Keratinocyte (primary cell): ENCODE measurements around the gene DENND6B. TPM values are rescaled to one million over a fixed set of nuclear protein-coding genes. Genes with fewer than 3 reads are reported as not detected.

Experiments
- DNase-seq: peaks from one replicate; pipeline ENCODE4 v3.0.0-alpha.2; 2011; ENCODE audit warnings: low read depth, missing footprints, low spot score
- FAIRE-seq: peaks from 2 replicates; lab custom pipeline; 2011; peaks lifted over from hg19 to GRCh38; lab: Jason Lieb, UNC
- H2AFZ ChIP-seq: 2 replicates; pipeline ENCODE4 v1.6.0; 2012; ENCODE audit warnings: low read length, control low read depth, inconsistent platforms; ENCODE audit not compliant: control insufficient read depth
- H3K27ac ChIP-seq: 2 replicates; pipeline ENCODE4 v1.5.1; 2011; ENCODE audit warnings: low read length; ENCODE audit not compliant: control insufficient read depth, insufficient read depth
- H3K27me3 ChIP-seq: 3 replicates; pipeline ENCODE4 v1.6.0; 2011; ENCODE audit warnings: low read length; ENCODE audit not compliant: control insufficient read depth, insufficient read depth; ENCODE audit errors: extremely low read depth
- H3K36me3 ChIP-seq, 2 experiments: 2 replicates in 1 of 2; 3 replicates in 1 of 2; pipeline ENCODE4 v1.5.1; 2011; ENCODE audit warnings: low read length in 2 of 2, mild to moderate bottlenecking in 1 of 2; ENCODE audit not compliant: control insufficient read depth in 2 of 2, insufficient read depth in 2 of 2; ENCODE audit errors: extremely low read depth in 1 of 2
- H3K4me1 ChIP-seq: 3 replicates; pipeline ENCODE4 v1.5.1; 2011; ENCODE audit warnings: low read length; ENCODE audit not compliant: control insufficient read depth, insufficient read depth; ENCODE audit errors: extremely low read depth
- H3K4me2 ChIP-seq: 3 replicates; pipeline ENCODE4 v1.6.0; 2011; ENCODE audit warnings: low read depth, low read length; ENCODE audit not compliant: control insufficient read depth, insufficient read depth; ENCODE audit errors: extremely low read depth
- H3K4me3 ChIP-seq, 3 experiments: fragments of 200-600 bp in 1 of 3; sonication (generic) in 1 of 3; 2 replicates in 2 of 3; 3 replicates in 1 of 3; pipeline ENCODE4 v1.5.1; 2011 to 2016; ENCODE audit warnings: low read length in 3 of 3, mild to moderate bottlenecking in 3 of 3, control low read depth in 2 of 3, inconsistent platforms in 1 of 3, low read depth in 1 of 3, mixed read lengths in 1 of 3, mixed run types in 1 of 3, moderate library complexity in 1 of 3; ENCODE audit not compliant: control insufficient read depth in 2 of 3, insufficient read depth in 2 of 3; ENCODE audit errors: extremely low read depth in 1 of 3
- H3K79me2 ChIP-seq: 2 replicates; pipeline ENCODE4 v1.6.0; 2012; ENCODE audit warnings: low read length; ENCODE audit not compliant: control insufficient read depth, insufficient read depth
- H3K9ac ChIP-seq: 3 replicates; pipeline ENCODE4 v1.6.0; 2011; ENCODE audit warnings: low read length; ENCODE audit not compliant: control insufficient read depth, insufficient read depth; ENCODE audit errors: extremely low read depth
- H3K9me1 ChIP-seq: 3 replicates; pipeline ENCODE4 v1.6.0; 2011; ENCODE audit warnings: low read length; ENCODE audit not compliant: control insufficient read depth, insufficient read depth; ENCODE audit errors: extremely low read depth
- H3K9me3 ChIP-seq: 2 replicates; pipeline ENCODE4 v1.5.1; 2012; ENCODE audit warnings: low read depth, low read length; ENCODE audit not compliant: control insufficient read depth
- H4K20me1 ChIP-seq: 3 replicates; pipeline ENCODE4 v1.6.0; 2011; ENCODE audit warnings: low read length; ENCODE audit not compliant: control insufficient read depth, insufficient read depth; ENCODE audit errors: extremely low read depth
- CTCF ChIP-seq, 3 experiments: IDR thresholded peaks in 1 of 3; conservative IDR thresholded peaks in 1 of 3; optimal IDR thresholded peaks in 1 of 3; 2 replicates in 2 of 3; 3 replicates in 1 of 3; pipeline versions ENCODE3 to v1.5.1; 2011; ENCODE audit warnings: low read length in 3 of 3, mild to moderate bottlenecking in 3 of 3, moderate library complexity in 2 of 3, control low read depth in 1 of 3, inconsistent platforms in 1 of 3; ENCODE audit not compliant: insufficient read depth in 2 of 3; ENCODE audit errors: extremely low read depth in 1 of 3
- EZH2 ChIP-seq: IDR thresholded peaks from one replicate; pipeline ENCODE4 v1.6.1; 2012; ENCODE audit warnings: inconsistent platforms, mild to moderate bottlenecking, low read length, moderate library complexity
- dilution Hi-C: fragments of 300-500 bp; cut with MboI; formaldehyde crosslinking; loops from one replicate; pipeline ENCODE4 v1.7.0; 2020; ENCODE audit warnings: low sequenced_read_pairs; ENCODE audit not compliant: extremely low pct_ligation_motif_present
- polyA plus RNA-seq, 5 experiments: library from polyadenylated mRNA; depleted of rRNA in 3 of 5; stranded (reverse) in 3 of 5; stranded (forward) in 1 of 5; unstranded in 1 of 5; fragments of >200 nt; gene quantifications; 1 replicate in 1 of 5; 2 replicates in 3 of 5; 3 replicates in 1 of 5; pipeline versions ENCODE4 v1.2.1 to v1.2.3, GENCODE V29; 2011 to 2012; ENCODE audit warnings: missing spikeins in 2 of 5, low read depth in 1 of 5, low replicate concordance in 1 of 5

Gene DENND6B
- polyA plus RNA-seq, 1 donor (not counting 4 experiments of a cell fraction or from before 2014, with no cell fraction given): 0.94 TPM

DNA sequence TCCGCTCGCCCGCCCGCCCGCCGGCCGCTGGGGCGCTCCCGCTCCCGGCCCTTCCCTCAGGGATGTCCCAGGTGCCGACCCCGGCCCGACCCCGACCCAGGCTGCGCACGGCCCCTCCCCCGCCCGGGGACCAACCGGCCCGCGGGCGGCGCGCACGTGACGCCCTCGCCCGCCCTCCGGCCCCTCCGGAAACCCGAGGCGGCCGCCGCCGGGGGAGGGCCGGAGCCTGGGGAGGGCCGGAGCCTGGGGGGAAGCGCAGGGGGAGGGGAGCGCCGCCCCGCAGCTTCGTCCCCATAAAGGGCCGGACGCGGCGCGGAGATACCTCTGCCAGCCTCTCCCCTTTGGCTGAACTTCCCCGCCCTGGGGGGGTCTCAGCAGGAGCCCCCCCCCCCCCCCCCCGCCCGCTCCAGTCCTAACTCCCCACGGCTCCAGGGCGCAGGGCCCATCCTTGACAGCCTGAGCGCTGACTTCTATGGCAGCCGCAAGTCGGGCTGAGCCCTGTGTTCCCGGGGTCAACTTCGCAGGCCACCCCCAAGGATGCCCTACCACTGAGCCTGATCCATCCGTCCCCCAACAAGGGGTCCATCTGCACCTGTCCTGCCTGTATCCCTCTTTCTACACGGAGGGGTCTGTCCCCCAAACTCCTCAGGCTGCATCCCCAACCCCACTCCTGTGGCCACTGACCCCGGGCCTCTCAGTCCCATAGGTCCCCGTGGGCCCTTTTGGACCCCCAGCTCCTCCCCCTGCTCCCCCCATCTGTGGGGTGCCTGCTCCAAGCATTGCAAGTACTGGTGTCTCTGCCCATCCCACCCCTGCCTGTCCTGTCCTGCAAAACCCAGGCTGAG lies 65.0 kb downstream of the DENND6B start, which contains the start of gene MAPK12:
TSS of gene MAPK12 (minus strand) at position 69 of the 845 bp plus-strand sequence. CDS start 174 bp downstream, outside the sequence.
- FAIRE-seq (no peak), DNase-seq (no peak)
- peak within 1 kb of the TSS; percentile 62 for H3K9ac ChIP-seq
- no peak within 1 kb of the TSS for H3K27ac ChIP-seq
- H3K9me3 ChIP-seq: no peaks in the 10 kb centered on the region
- no peaks in the 10 kb centered on the region for H3K79me2 ChIP-seq
- peak within 1 kb of the TSS; percentile 53 for H2AFZ ChIP-seq
- no peaks in the 10 kb centered on the region for H3K9me1 ChIP-seq
- peaks cover 14% of the 10 kb centered on the region for H3K4me1 ChIP-seq
- peak within 1 kb of the TSS; percentile 63 for H3K4me2 ChIP-seq
- dilution Hi-C loops: no loop called here
- TF ChIP-seq CTCF (optimal IDR thresholded peaks at IDR 0.05 in 1 of 3, IDR thresholded peaks at IDR 0.05 in 1 of 3, conservative IDR thresholded peaks at IDR 0.05 in 1 of 3; ENCODE audit: extremely low read depth in 1 of 3, insufficient read depth in 2 of 3, low read length in 3 of 3): no peak
- TF ChIP-seq EZH2: no peak
- peaks cover 0 to 2% of the 10 kb centered on the region in 2 experiments for H3K36me3 ChIP-seq
- peak within 1 kb of the TSS; percentile 29 to 57 (median 42) for H3K4me3 ChIP-seq
- no peaks in the 10 kb centered on the region for H3K27me3 ChIP-seq
- no peaks in the 10 kb centered on the region for H4K20me1 ChIP-seq

- no peak for DNase-seq
- Histone ChIP-seq H3K36me3 (peaks cover 0 to 2% of the 10 kb centered on the region in 2 experiments), H3K4me2 (peak overlapping the region; percentile 63), H3K9me1 (no peaks in the 10 kb centered on the region), H3K9me3 (no peaks in the 10 kb centered on the region), H3K79me2 (no peaks in the 10 kb centered on the region), H3K27me3 (no peaks in the 10 kb centered on the region), H3K4me1 (peaks cover 14% of the 10 kb centered on the region), H3K27ac (no peak overlapping the region), H2AFZ (peak overlapping the region; percentile 53), H4K20me1 (no peaks in the 10 kb centered on the region), H3K9ac (peak overlapping the region; percentile 62), H3K4me3 (peak overlapping the region; percentile 29 to 57 (median 42))
- dilution Hi-C loops: no loop called here
- TF ChIP-seq CTCF (optimal IDR thresholded peaks at IDR 0.05 in 1 of 3, IDR thresholded peaks at IDR 0.05 in 1 of 3, conservative IDR thresholded peaks at IDR 0.05 in 1 of 3; ENCODE audit: extremely low read depth in 1 of 3, insufficient read depth in 2 of 3, low read length in 3 of 3) (no peak), EZH2 (no peak)
- FAIRE-seq: no peak
Measured at GRCh38 chr22:50260801-50261614, 65.8 kb downstream of the DENND6B start.
